Muscle of arm (tissue), 12 donors: ENCODE results near the gene MRPS23. TPM values are rescaled to one million over a fixed set of nuclear protein-coding genes. Genes with fewer than 3 reads are reported as not detected.

Experiments used
- DNase-seq: peaks from one replicate; pipeline ENCODE4 v3.0.0-alpha.2; 2013
- polyA plus RNA-seq, 12 donors: library from polyadenylated mRNA; unstranded; fragments of 120-200 nt; gene quantifications; one replicate each; pipeline ENCODE4 v1.2.1, GENCODE V29; 2013; ENCODE audit not compliant: insufficient read length in 12 of 12

Gene MRPS23
- polyA plus RNA-seq, 12 donors = 23.4 to 42.0 (median 33.2) TPM; not detected in 1

- DNase-seq = no peak
Measured at GRCh38 chr17:57867126-57867525, 17.3 kb upstream of the MRPS23 start.

DNA sequence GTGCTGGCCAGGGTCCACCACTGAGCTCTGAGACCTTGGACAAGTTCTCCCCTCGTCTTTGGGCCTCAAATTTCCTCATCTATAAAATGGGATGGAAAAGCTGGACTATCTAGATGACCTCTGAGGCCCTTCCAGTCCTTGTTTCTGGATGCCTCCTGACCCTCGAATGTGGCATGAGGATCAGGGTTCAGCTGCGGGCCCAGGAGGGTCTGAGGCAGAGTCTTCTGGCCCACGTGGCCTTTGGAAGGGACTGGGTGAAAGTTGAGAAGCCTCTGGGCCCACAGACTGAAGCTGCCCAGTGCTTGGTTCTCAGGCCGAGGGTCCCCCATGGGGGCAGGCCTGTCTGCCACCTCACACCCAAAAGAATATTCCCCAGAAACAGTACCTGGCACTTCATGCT lies 16.9 kb upstream of the MRPS23 start:
- no peak for DNase-seq

DNA sequence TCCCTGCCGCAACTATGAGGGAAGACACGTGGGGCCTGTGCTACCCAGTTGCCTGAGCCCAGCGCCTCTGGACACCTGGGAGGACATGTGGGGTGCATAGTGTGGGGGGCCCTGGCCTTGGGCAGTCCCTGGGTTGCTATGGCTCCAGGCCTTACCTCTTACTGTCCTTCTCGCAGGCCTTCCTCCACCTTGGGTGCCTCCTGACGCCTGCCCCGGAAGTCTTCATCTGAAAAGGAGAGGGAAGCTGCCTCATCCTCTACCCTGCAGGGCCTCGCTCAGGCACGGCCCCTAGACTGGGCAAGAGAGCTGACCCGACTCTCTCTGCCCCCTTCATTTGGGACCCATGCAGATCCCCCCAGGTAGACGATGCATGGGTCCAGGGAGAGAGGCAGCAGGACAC lies 16.5 kb upstream of the MRPS23 start:
- DNase-seq = no peak

- DNase-seq = no peak
Measured at GRCh38 chr17:57864273-57864672, 14.4 kb upstream of the MRPS23 start.

DNA sequence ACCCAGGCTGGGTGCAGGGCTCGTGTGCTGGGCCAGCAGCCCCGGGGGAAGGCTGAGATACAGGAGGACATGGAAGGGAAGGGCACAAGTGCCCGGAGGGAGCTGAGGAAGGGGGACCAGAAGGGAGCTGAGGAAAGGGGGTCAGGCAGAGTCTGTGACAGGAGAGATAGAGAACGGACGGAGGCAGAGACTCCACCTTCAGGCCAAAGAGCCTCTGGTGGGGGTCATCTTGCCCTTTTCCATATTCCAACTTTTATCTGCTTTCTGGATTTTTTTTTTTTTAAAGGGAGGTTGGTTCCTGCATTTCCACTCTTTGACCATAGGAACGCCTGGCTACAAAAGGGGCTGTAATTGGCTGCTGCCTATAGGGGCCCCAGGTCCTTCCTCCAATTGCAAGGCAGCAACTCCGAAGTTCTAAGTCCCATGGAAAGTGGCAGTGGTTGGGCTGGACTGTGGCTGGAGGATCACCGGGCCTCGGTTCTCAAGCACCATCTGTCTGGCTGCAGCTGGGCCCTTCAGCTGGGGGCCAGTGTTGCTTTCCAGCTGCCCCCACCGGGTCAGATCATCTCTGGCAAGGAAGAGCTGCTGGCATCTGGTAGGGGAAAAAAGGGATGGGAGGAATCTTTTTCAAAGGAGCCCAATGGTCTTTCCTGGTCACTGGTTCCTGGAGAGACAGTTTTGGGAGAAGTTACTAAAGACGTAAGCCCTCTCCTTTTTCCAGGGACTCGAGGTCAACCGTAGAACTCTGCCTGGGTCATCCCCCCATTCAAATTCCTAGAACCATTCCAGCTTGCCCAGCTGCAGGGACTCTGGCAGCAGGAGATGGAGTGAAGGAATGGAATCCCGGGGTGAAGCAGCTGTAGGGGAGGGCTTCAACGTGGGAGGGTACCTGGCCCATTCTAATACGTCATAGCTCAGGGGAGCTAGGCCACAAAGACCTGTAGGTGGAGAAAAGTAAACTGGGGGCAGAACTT lies 13.1 kb upstream of the MRPS23 start:
- DNase-seq = no peak

DNA sequence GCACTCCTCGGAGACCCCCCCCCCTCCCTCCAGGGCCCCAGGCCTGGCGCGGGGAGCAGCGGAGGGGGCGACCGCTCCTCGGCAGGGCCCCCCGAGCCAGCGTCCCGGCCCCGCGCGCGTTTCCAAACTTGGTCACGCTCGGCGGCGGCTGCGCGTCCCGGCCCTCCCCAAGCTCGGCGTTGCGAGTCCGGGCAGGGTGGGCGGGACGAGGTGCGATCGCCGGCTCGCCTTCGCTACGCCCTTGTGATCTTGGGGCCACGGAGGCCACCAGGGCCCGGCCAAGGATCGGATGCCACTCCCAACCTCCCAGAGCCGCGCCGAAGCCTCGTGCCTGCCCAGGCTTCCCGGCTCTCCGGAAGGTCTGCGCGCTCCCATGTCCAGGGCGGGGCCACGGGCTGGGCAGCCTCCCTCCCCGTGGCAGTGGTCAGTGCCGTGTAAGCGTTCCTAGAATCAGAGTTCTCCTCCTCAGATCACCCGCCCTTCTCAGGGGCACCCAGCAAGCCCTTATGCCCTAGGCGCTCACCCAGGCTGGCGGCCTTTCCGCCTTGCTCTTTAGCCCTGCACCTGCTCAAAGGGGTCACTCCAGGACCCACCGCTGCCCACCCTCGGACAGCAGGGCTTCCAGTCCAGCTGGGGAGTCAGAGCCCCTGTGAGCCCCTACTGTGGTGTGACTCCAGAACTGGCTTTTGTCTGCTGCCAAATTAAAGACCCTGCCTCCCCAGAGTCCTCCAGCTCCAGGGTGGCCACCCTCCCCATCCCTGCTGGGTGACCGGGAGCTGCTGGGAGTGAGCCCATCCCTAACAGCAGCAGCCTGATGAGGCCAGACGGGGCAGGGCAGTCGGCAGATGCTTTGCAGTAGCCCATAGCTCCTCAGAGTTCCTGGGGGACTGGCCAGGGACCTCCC lies 12.2 kb upstream of the MRPS23 start:
- no peak for DNase-seq

- no peak for DNase-seq
Measured at GRCh38 chr17:57861000-57861789, 11.4 kb upstream of the MRPS23 start.

- no peak for DNase-seq
Measured at GRCh38 chr17:57860414-57860999, 10.7 kb upstream of the MRPS23 start.

- DNase-seq = no peak
Measured at GRCh38 chr17:57859601-57860413, 10.0 kb upstream of the MRPS23 start.

GRCh38 chr17:57858838-57859237 lies 9.0 kb upstream of the MRPS23 start:
- DNase-seq = no peak

DNA sequence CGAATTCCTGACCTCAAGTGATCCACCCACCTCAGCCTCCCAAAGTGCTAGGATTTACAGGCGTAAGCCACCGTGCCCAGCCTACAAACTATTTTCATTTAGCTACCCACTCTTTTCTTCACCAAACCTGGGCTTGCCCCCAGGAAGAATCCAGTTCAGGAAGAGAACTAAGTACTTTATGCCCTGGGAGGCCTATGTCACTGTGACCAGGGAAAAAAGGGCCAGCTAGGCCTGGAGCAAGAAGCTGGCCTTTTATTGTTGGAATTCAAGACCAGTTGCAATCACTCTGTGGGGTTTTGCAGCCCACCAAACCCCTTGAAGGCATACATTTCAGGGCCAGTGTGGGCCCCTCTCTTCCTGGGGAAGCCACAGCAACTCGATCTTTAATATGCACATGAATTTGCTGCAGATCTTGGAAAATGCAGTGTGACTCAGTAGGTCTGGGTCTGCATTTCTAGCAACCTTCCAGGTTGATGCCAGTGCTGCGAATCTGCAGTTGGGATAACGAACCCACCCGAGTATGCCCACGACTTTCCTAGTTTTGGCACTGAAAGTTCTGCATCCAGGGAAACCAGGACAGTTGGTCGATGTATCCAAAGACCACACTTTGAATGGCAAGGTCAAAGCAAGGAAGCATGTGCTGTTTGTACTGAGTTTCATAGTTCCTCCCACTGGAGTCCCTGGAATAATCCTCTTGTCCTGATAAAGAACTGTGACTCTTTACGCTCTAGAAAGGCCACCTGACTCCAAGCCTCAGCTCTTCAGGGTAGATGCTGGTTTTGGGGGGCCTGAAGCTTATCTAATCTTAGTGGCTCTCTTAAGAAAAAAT lies 7.2 kb upstream of the MRPS23 start:
- no peak for DNase-seq

DNA sequence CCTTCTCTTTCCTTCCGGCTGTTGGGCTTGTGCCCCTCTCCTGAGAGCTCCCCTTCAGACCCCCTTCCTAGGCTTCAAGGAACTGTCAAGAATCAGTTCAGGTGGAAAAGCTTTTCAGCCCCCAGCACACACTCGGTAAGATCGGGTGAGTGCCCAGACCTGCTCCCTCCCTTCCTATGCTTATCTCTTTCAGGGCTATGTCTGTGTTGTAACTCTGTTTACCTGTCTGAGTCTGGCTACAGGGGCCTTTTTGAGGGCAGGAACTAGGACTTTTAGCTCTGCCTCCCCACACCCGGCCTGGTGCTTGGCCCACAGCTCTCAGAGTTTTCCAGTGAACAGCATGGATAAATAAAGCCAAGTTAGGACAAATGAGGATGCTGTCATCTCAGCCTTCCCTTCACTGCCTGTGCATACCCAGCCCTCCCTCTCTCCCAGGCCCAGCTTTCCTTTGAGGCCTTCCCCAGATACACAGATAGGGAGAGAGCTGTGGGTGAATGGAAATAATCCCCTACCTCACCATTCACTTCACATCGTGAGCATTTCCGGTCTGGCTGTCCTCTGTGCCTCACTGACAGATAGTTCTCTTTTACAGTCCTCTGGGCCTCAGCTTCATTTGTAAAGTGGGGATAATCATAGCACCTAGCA lies 5.7 kb upstream of the MRPS23 start:
- no peak for DNase-seq

- DNase-seq = no peak
Measured at GRCh38 chr17:57853695-57854094, 3.9 kb upstream of the MRPS23 start.

DNA sequence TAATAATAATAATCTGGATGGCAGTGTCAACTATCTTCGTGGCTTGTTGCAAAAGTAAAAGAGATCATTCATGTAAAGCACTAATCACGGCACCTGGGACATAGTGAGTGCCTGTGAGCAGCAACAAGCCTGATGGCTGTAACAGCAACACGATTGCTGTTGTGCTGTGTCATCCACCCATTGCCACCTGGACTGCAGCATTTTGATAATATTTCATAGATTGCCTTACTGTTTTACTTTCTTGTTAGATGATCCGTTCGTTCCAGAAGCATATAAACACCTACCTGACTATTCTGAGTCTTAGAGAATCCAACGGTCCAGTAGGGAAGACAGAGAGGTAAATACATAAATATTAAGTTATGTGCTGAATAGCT lies 3.1 kb upstream of the MRPS23 start:
- no peak for DNase-seq

GRCh38 chr17:57852092-57852954 lies 2.5 kb upstream of the MRPS23 start:
- no peak for DNase-seq

DNA sequence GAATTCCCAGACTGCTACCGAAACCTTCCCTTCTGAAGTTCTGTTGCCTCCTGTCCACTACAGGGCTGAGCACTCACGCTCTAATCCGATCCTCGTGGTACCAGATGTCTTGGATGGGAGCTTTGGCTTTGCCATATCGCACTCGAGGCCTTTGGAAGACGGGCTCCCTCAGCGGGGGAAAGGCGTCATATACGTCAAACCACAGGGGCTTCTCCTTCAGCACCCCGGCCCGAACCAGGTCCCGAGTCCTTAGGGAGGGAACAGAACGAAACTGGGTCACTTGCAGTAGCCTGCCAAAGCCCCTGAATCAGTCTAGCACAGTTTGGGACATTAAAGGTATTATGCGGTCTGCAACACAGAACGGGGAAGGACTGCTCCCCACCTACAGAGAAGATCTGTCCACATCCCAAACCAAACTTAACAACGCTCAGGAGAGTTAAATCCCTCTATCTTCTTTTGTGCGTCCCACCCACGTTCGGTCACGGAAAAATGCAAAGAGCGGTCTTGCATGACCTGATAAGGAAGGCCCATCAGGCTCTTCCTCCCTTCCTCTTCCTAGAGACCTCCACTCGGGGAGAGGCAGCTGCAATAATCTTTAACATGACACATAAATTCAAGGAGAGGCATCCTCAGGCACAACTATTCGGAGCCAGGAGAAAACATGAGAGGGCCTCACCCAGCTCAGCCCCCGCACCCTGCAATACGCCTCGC lies 526 bp downstream of the MRPS23 start:
- no peak for DNase-seq
